ENCODE data around the gene ADAMTS3.

ADAMTS3 gene

DNA sequence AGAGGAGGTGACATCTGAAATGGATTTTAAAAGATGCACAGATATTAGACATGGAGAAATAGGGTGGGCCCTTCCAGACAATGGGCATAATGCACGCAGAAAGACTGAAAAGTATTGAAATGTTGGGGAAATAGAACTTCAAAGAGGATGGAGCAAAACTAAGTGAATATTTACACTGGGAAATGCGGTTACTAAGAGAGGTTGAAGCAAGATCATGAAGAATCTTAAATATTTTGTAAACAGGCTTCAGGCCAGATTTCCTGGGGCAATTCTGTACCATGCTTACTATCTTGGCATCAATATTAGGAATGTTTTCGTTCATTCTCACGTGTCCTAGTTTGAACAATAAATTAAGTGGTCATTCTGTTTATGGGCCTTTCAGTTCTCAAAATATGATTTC lies 216.3 kb downstream of the ADAMTS3 start:
- Histone ChIP-seq H3K27me3 (ENCODE audit: insufficient read depth, low read length, poor library complexity, severe bottlenecking) (no peaks in the 10 kb centered on the region), H3K9me2 (replicated peaks; ENCODE audit: low read depth, low read length) (no peaks in the 10 kb centered on the region), H3K4me3 (ENCODE audit: low read length, poor library complexity, severe bottlenecking) (no peak overlapping the region), H3K9ac (ENCODE audit: low read depth, low read length, poor library complexity, severe bottlenecking) (no peak overlapping the region), H3K79me2 (ENCODE audit: insufficient read depth, low read length) (no peaks in the 10 kb centered on the region), H3K36me3 (ENCODE audit: insufficient read depth, low read length) (no peaks in the 10 kb centered on the region), H3K9me3 (ENCODE audit: insufficient read depth, low read depth, low read length) (no peaks in the 10 kb centered on the region), H4K20me1 (ENCODE audit: insufficient read depth, low read length, poor library complexity, severe bottlenecking) (no peaks in the 10 kb centered on the region), H3K4me2 (ENCODE audit: low read depth, low read length, poor library complexity, severe bottlenecking) (no peak overlapping the region), H3F3A (ENCODE audit: low read depth) (no peaks in the 10 kb centered on the region), H3K4me1 (ENCODE audit: insufficient read depth, low read length, poor library complexity, severe bottlenecking) (no peaks in the 10 kb centered on the region), H2AFZ (ENCODE audit: low read length) (no peak overlapping the region)
- TF ChIP-seq, protein P1, sequence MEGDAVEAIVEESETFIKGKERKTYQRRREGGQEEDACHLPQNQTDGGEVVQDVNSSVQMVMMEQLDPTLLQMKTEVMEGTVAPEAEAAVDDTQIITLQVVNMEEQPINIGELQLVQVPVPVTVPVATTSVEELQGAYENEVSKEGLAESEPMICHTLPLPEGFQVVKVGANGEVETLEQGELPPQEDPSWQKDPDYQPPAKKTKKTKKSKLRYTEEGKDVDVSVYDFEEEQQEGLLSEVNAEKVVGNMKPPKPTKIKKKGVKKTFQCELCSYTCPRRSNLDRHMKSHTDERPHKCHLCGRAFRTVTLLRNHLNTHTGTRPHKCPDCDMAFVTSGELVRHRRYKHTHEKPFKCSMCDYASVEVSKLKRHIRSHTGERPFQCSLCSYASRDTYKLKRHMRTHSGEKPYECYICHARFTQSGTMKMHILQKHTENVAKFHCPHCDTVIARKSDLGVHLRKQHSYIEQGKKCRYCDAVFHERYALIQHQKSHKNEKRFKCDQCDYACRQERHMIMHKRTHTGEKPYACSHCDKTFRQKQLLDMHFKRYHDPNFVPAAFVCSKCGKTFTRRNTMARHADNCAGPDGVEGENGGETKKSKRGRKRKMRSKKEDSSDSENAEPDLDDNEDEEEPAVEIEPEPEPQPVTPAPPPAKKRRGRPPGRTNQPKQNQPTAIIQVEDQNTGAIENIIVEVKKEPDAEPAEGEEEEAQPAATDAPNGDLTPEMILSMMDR (conservative IDR thresholded peaks at IDR 0.05; ENCODE audit: low read length) = no peak
- TF ChIP-seq EZH2phosphoT487 (IDR thresholded peaks at IDR 0.05; ENCODE audit: borderline replicate concordance) = no peak

DNA sequence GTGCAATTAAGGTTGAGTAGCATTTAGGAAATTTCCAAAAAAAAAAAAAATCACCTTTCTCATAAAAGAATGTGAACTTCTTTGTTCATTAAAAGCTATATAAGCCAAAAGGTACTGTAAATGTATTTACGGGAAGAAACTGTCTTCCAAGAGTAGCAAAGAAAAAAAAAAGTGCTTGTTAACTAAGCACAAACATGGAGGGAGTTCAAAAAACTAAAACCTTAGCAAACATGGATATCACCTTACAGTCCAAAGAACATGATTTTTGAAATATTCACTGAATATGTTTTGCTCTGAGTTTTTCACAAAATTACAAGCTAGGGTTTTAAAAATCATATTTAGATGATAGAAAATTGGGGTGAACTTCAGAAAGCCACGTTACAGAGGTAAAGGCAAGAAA lies 217.5 kb downstream of the ADAMTS3 start:
- H4K20me1 ChIP-seq (ENCODE audit: insufficient read depth, low read length, poor library complexity, severe bottlenecking) = no peaks in the 10 kb centered on the region
- TF ChIP-seq EZH2phosphoT487 (IDR thresholded peaks at IDR 0.05; ENCODE audit: borderline replicate concordance) = no peak
- TF ChIP-seq, protein P1 (conservative IDR thresholded peaks at IDR 0.05; ENCODE audit: low read length) = no peak
- H3K4me1 ChIP-seq (ENCODE audit: insufficient read depth, low read length, poor library complexity, severe bottlenecking) = no peaks in the 10 kb centered on the region
- H3K27me3 ChIP-seq (ENCODE audit: insufficient read depth, low read length, poor library complexity, severe bottlenecking) = no peaks in the 10 kb centered on the region
- H3K36me3 ChIP-seq (ENCODE audit: insufficient read depth, low read length) = no peaks in the 10 kb centered on the region
- no peak overlapping the region for H2AFZ ChIP-seq (ENCODE audit: low read length)
- no peaks in the 10 kb centered on the region for H3K79me2 ChIP-seq (ENCODE audit: insufficient read depth, low read length)
- H3K9me2 ChIP-seq (replicated peaks; ENCODE audit: low read depth, low read length) = no peaks in the 10 kb centered on the region
- no peak overlapping the region for H3K4me2 ChIP-seq (ENCODE audit: low read depth, low read length, poor library complexity, severe bottlenecking)
- H3K4me3 ChIP-seq (ENCODE audit: low read length, poor library complexity, severe bottlenecking) = no peak overlapping the region
- no peak overlapping the region for H3K9ac ChIP-seq (ENCODE audit: low read depth, low read length, poor library complexity, severe bottlenecking)
- no peaks in the 10 kb centered on the region for H3F3A ChIP-seq (ENCODE audit: low read depth)
- H3K9me3 ChIP-seq (ENCODE audit: insufficient read depth, low read depth, low read length) = no peaks in the 10 kb centered on the region

DNA sequence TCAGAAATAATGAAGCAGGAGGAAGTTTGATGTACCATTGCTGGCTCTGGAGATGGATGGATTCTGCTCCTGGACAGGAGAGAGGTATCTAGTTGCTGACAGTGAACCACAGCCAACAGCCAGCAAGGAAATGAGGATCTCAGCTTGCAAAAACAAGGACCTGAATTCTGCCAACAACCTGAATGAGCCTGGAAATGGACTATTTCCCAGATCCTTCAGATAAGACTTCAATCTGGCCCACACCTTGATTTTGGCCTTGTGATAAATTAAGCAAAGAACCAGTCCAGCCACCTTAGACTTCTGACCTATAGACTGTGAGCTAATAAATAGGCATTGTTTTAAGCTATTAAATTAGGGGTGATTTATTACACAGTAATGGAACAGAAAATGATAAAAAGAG lies 220.3 kb downstream of the ADAMTS3 start:
- Histone ChIP-seq H3K27me3 (ENCODE audit: insufficient read depth, low read length, poor library complexity, severe bottlenecking) (no peaks in the 10 kb centered on the region), H3K79me2 (ENCODE audit: insufficient read depth, low read length) (no peaks in the 10 kb centered on the region), H3K4me3 (ENCODE audit: low read length, poor library complexity, severe bottlenecking) (no peak overlapping the region), H3K4me1 (ENCODE audit: insufficient read depth, low read length, poor library complexity, severe bottlenecking) (no peaks in the 10 kb centered on the region), H3K9me3 (ENCODE audit: insufficient read depth, low read depth, low read length) (no peaks in the 10 kb centered on the region), H3K4me2 (ENCODE audit: low read depth, low read length, poor library complexity, severe bottlenecking) (no peak overlapping the region), H4K20me1 (ENCODE audit: insufficient read depth, low read length, poor library complexity, severe bottlenecking) (no peaks in the 10 kb centered on the region), H3K9ac (ENCODE audit: low read depth, low read length, poor library complexity, severe bottlenecking) (no peak overlapping the region), H3K9me2 (replicated peaks; ENCODE audit: low read depth, low read length) (no peaks in the 10 kb centered on the region), H3F3A (ENCODE audit: low read depth) (no peaks in the 10 kb centered on the region), H2AFZ (ENCODE audit: low read length) (no peak overlapping the region), H3K36me3 (ENCODE audit: insufficient read depth, low read length) (no peaks in the 10 kb centered on the region)
- TF ChIP-seq, protein P1 (conservative IDR thresholded peaks at IDR 0.05; ENCODE audit: low read length) = no peak
- TF ChIP-seq EZH2phosphoT487 (IDR thresholded peaks at IDR 0.05; ENCODE audit: borderline replicate concordance) = no peak
